ENCODE results near the gene ST6GALNAC1. TPM values are rescaled to one million over a fixed set of nuclear protein-coding genes. Genes with fewer than 3 reads are reported as not detected.
"Not testable (repeated sequence)": the region's sequence is repeated elsewhere in the genome, so short reads cannot be mapped to it uniquely, and the experiment has no call there.

ST6GALNAC1 gene
- total RNA-seq, 1 donor from 2014 or later: 0.77 TPM

DNA sequence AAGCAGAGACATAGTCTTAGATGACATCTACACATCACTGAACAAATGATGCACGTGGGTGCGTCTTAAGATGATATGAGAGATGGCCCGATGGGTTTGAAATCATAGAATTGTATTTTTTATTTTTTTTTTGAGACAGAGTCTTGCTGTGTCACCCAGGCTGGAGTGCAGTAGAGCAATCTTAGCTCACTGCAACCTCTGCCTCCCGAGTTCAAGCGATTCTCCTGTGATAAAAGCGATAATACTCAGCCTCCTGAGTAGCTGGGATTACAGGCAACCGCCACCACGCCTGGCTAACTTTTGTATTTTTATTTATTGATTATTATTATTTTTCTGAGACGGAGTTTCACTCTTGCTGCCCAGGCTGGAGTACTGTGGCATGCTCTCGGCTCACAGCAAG is 5.3 kb downstream of the ST6GALNAC1 start:
- no peak for DNase-seq (ENCODE audit: low spot score)
- TF ChIP-seq, protein P1, sequence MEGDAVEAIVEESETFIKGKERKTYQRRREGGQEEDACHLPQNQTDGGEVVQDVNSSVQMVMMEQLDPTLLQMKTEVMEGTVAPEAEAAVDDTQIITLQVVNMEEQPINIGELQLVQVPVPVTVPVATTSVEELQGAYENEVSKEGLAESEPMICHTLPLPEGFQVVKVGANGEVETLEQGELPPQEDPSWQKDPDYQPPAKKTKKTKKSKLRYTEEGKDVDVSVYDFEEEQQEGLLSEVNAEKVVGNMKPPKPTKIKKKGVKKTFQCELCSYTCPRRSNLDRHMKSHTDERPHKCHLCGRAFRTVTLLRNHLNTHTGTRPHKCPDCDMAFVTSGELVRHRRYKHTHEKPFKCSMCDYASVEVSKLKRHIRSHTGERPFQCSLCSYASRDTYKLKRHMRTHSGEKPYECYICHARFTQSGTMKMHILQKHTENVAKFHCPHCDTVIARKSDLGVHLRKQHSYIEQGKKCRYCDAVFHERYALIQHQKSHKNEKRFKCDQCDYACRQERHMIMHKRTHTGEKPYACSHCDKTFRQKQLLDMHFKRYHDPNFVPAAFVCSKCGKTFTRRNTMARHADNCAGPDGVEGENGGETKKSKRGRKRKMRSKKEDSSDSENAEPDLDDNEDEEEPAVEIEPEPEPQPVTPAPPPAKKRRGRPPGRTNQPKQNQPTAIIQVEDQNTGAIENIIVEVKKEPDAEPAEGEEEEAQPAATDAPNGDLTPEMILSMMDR (IDR thresholded peaks at IDR 0.05; ENCODE audit: unreplicated experiment): no peak
- H3K27ac Mint-ChIP-seq (ENCODE audit: unreplicated experiment): no peak overlapping the region
- H3K9me3 Mint-ChIP-seq (ENCODE audit: unreplicated experiment): no peaks in the 10 kb centered on the region
- H3K27me3 Mint-ChIP-seq (ENCODE audit: unreplicated experiment): no peaks in the 10 kb centered on the region
- H3K4me3 Mint-ChIP-seq (ENCODE audit: unreplicated experiment): no peak overlapping the region
- H3K4me1 Mint-ChIP-seq (ENCODE audit: unreplicated experiment): peaks cover 4% of the 10 kb centered on the region
- no peaks in the 10 kb centered on the region for H3K36me3 Mint-ChIP-seq (ENCODE audit: low read depth, unreplicated experiment)

DNA sequence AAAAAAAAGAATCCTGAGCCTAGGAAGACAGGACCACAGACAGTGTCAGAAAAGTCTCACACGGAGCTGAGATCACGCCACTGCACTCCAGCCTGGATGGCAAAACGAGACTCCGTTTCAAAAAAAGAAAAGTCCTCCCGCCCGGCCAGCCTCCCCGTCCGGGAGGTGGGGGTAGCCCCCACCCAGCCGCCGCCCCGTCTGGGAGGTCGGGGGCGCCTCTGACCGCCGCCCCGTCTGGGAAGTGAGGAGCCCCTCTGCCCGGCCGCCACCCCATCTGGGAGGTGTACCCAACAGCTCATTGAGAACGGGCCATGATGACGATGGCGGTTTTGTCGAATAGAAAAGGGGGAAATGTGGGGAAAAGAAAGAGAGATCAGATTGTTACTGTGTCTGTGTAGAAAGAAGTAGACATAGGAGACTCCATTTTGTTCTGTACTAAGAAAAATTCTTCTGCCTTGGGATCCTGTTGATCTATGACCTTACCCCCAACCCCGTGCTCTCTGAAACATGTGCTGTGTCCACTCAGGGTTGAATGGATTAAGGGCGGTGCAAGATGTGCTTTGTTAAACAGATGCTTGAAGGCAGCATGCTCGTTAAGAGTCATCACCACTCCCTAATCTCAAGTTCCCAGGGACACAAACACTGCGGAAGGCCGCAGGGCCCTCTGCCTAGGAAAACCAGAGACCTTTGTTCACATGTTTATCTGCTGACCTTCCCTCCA is 6.9 kb downstream of the ST6GALNAC1 start:
- H3K9me3 Mint-ChIP-seq (ENCODE audit: unreplicated experiment); H3K36me3 Mint-ChIP-seq (ENCODE audit: low read depth, unreplicated experiment); H3K4me3 Mint-ChIP-seq (ENCODE audit: unreplicated experiment); DNase-seq (ENCODE audit: low spot score); H3K4me1 Mint-ChIP-seq (ENCODE audit: unreplicated experiment); H3K27ac Mint-ChIP-seq (ENCODE audit: unreplicated experiment); H3K27me3 Mint-ChIP-seq (ENCODE audit: unreplicated experiment): not testable (repeated sequence)

DNA sequence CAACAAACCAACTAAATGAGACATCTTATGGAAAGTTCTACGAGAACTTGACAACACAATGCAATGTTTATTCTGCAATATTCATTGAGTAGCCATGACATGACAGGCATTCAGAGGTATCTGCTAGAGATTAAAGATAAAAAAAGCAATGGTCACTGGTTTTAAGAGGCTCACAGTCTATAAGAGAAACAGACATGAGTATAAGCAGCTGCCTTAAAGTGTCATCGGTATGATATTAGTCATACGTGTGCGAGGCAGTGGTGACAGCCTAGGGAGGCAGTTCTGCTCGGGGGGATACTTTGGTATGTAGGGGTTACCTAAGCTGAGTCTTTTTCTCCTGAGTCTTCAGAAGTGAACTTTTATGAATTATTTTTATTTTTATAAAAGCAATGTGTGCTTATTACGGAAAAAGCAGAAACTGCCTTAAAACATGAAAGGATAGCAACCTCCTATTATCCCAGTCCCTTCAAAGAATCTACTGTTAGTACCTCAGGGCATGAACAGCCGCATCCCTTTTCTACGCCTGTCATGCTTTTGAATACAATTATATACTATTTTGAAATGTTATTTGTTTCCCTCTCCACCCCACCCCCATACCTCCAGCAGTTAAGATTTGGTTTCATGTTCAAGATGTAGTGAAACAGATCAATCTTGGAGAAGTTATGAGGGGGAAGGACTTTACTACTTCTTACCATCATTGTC is 7.7 kb downstream of the ST6GALNAC1 start:
- Mint-ChIP-seq H3K4me3 (ENCODE audit: unreplicated experiment) (no peak overlapping the region), H3K4me1 (ENCODE audit: unreplicated experiment) (no peaks in the 10 kb centered on the region)
- no peak for DNase-seq (ENCODE audit: low spot score)

GRCh38 chr17:76635039-76635438 is 8.5 kb downstream of the ST6GALNAC1 start:
- no peak overlapping the region for H3K27ac Mint-ChIP-seq (ENCODE audit: unreplicated experiment)
- no peak for DNase-seq (ENCODE audit: low spot score)
- peaks cover 2% of the 10 kb centered on the region for H3K4me1 Mint-ChIP-seq (ENCODE audit: unreplicated experiment)
- H3K27me3 Mint-ChIP-seq (ENCODE audit: unreplicated experiment): no peaks in the 10 kb centered on the region
- no peaks in the 10 kb centered on the region for H3K9me3 Mint-ChIP-seq (ENCODE audit: unreplicated experiment)
- H3K4me3 Mint-ChIP-seq (ENCODE audit: unreplicated experiment): no peak overlapping the region
- no peaks in the 10 kb centered on the region for H3K36me3 Mint-ChIP-seq (ENCODE audit: low read depth, unreplicated experiment)
- TF ChIP-seq, protein P1 (IDR thresholded peaks at IDR 0.05; ENCODE audit: unreplicated experiment): no peak

More for the DNA sequence above, 7.7 kb downstream of the ST6GALNAC1 start:
- no peak overlapping the region for H3K27ac Mint-ChIP-seq (ENCODE audit: unreplicated experiment)
- no peaks in the 10 kb centered on the region for H3K36me3 Mint-ChIP-seq (ENCODE audit: low read depth, unreplicated experiment)
- H3K9me3 Mint-ChIP-seq (ENCODE audit: unreplicated experiment): no peaks in the 10 kb centered on the region
- H3K27me3 Mint-ChIP-seq (ENCODE audit: unreplicated experiment): no peaks in the 10 kb centered on the region
- TF ChIP-seq, protein P1 (IDR thresholded peaks at IDR 0.05; ENCODE audit: unreplicated experiment): no peak

DNA sequence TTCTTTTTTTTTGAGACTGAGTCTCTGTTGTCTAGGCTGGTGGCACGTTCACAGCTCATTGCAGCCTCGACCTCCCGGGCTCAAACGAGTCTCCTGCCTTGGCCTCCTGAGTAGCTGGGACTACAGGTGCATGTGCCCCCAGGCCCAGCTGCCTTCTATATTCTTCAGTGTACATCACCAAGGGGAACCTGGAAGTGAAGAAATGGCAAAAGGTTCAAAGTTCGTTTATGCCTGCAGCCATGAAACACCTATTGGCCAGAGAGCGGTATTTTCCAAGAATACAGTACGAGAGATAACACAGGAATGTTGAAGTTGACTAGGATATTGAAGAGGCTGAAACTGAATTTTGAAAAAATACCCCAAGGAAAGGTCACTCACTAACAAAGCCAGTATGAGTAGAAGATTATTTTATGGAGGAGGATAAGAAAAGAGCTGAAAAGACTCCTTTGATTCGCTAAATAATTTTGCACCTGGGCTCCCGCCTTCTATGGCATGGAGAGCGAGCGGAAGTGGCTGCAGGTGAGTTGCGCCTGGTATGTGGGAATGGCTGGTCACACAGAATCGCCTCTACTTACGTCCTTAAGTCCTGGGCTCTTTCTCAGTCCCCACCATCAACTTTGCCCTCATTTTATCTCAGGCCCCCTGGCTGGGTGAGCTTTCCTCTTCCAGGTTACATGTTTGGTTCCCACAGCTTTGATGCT is 9.8 kb downstream of the ST6GALNAC1 start:
- Mint-ChIP-seq H3K4me3 (ENCODE audit: unreplicated experiment) (no peak overlapping the region), H3K36me3 (ENCODE audit: low read depth, unreplicated experiment) (peaks cover 5% of the 10 kb centered on the region), H3K9me3 (ENCODE audit: unreplicated experiment) (no peaks in the 10 kb centered on the region), H3K27me3 (ENCODE audit: unreplicated experiment) (no peaks in the 10 kb centered on the region), H3K4me1 (ENCODE audit: unreplicated experiment) (peaks cover 9% of the 10 kb centered on the region), H3K27ac (ENCODE audit: unreplicated experiment) (no peak overlapping the region)
- TF ChIP-seq, protein P1 (IDR thresholded peaks at IDR 0.05; ENCODE audit: unreplicated experiment): no peak
- DNase-seq (ENCODE audit: low spot score): no peak
